HepG2 (cell line): Measurements from ENCODE around the gene BSN. TPM values are rescaled to one million over a fixed set of nuclear protein-coding genes. Genes with fewer than 3 reads are reported as not detected.

ENCODE experiments used
- HNRNPL ChIP-seq: fragments of 200-400 bp; formaldehyde crosslinking; IDR thresholded peaks from 2 replicates; pipeline ENCODE4 v1.6.1; 2017; ENCODE audit warnings: mild to moderate bottlenecking, low read depth, low read length
- IKZF1 ChIP-seq: fragments of 450-650 bp; IDR thresholded peaks from 2 replicates; pipeline ENCODE4 v1.7.1; 2016
- JUN ChIP-seq: sonication (generic); formaldehyde crosslinking; IDR thresholded peaks from 2 replicates; pipeline ENCODE4 v1.4.0; 2020; ENCODE audit warnings: mild to moderate bottlenecking, missing genetic modification reagents
- KDM5A ChIP-seq: fragments of 200-600 bp; sonication (generic); IDR thresholded peaks from 2 replicates; pipeline ENCODE4 v1.7.0; 2018; ENCODE audit warnings: antibody characterized with exemption, mild to moderate bottlenecking, low read length, borderline replicate concordance
- KLF16 ChIP-seq, 2 experiments: sonication (generic) in 1 of 2; formaldehyde crosslinking in 1 of 2; IDR thresholded peaks; 2 replicates each; pipeline versions ENCODE4 v1.6.1 to v1.8.0; 2016 to 2023; ENCODE audit warnings: missing genetic modification reagents in 2 of 2, missing compliant biosample characterization in 1 of 2
- MED13 ChIP-seq: sonication (generic); formaldehyde crosslinking; IDR thresholded peaks from 2 replicates; pipeline ENCODE4 v1.5.0; 2020; ENCODE audit warnings: missing genetic modification reagents
- NR2C2 ChIP-seq: sonication (generic); formaldehyde crosslinking; IDR thresholded peaks from 2 replicates; pipeline ENCODE4 v1.4.0; 2020; ENCODE audit warnings: missing genetic modification reagents, mild to moderate bottlenecking, moderate library complexity, borderline replicate concordance
- POGK ChIP-seq: sonication (generic); formaldehyde crosslinking; conservative IDR thresholded peaks from 2 replicates; pipeline ENCODE4 v1.8.0; 2022; ENCODE audit warnings: mild to moderate bottlenecking, moderate library complexity, missing genetic modification reagents
- RARG ChIP-seq: sonication (generic); formaldehyde crosslinking; IDR thresholded peaks from 2 replicates; pipeline ENCODE4 v1.4.0; 2020; ENCODE audit warnings: low read depth, mild to moderate bottlenecking, missing genetic modification reagents
- SIN3B ChIP-seq: fragments of 150-350 bp; IDR thresholded peaks from 2 replicates; pipeline ENCODE4 v1.6.1; 2014; ENCODE audit warnings: low read length
- SNAPC2 ChIP-seq: sonication (generic); formaldehyde crosslinking; IDR thresholded peaks from 2 replicates; pipeline ENCODE4 v1.8.1; 2022; ENCODE audit warnings: mild to moderate bottlenecking, missing genetic modification reagents
- SOX5 ChIP-seq: IDR thresholded peaks from 2 replicates; pipeline ENCODE4 v1.6.1; 2016; ENCODE audit warnings: borderline replicate concordance
- TBL1XR1 ChIP-seq: fragments of 150-350 bp; IDR thresholded peaks from 2 replicates; pipeline ENCODE4 v1.6.1; 2014; ENCODE audit warnings: borderline replicate concordance, low read length; ENCODE audit not compliant: partially characterized antibody
- TBX3 ChIP-seq: fragments of 450-650 bp; IDR thresholded peaks from 2 replicates; pipeline ENCODE4 v1.6.1; 2017; ENCODE audit warnings: antibody characterized with exemption, mild to moderate bottlenecking, inconsistent platforms, borderline replicate concordance
- ZBTB8A ChIP-seq: sonication (generic); formaldehyde crosslinking; IDR thresholded peaks from 2 replicates; pipeline ENCODE4 v1.4.0; 2020; ENCODE audit warnings: mild to moderate bottlenecking, low read depth, missing genetic modification reagents, borderline replicate concordance
- ZFP82 ChIP-seq: sonication (generic); formaldehyde crosslinking; IDR thresholded peaks from 2 replicates; pipeline ENCODE4 v1.5.1; 2020; ENCODE audit warnings: mild to moderate bottlenecking, missing genetic modification reagents, borderline replicate concordance
- ZNF121 ChIP-seq: sonication (generic); formaldehyde crosslinking; IDR thresholded peaks from 2 replicates; pipeline ENCODE4 v1.5.0; 2020; ENCODE audit warnings: mild to moderate bottlenecking, missing genetic modification reagents
- ZNF333 ChIP-seq: sonication (generic); formaldehyde crosslinking; IDR thresholded peaks from 2 replicates; pipeline ENCODE4 v1.4.0; 2020; ENCODE audit warnings: mild to moderate bottlenecking, missing genetic modification reagents, borderline replicate concordance
- ZNF710 ChIP-seq: sonication (generic); formaldehyde crosslinking; IDR thresholded peaks from 2 replicates; pipeline ENCODE4 v1.5.0; 2020; ENCODE audit warnings: mild to moderate bottlenecking, missing genetic modification reagents, borderline replicate concordance
- ZNF775 ChIP-seq: sonication (generic); formaldehyde crosslinking; IDR thresholded peaks from 2 replicates; pipeline ENCODE4 v1.4.0; 2020; ENCODE audit warnings: missing genetic modification reagents, mild to moderate bottlenecking, moderate library complexity, borderline replicate concordance
- polyA plus RNA-seq, 8 experiments: library from polyadenylated mRNA; depleted of rRNA in 3 of 8; stranded (reverse) in 7 of 8; unstranded in 1 of 8; fragments of >200 nt; fragmentation: Illumina TruSeq in 4 of 8; extraction: Trizol in 4 of 8; gene quantifications; 2 replicates each; pipeline versions ENCODE4 v1.2.1 to v1.2.3, GENCODE V29; 2011 to 2016; ENCODE audit warnings: low read depth in 4 of 8, missing spikeins in 1 of 8, mixed read lengths in 1 of 8; ENCODE audit not compliant: insufficient read depth in 1 of 8
- total RNA-seq, 5 experiments: library from RNA; depleted of rRNA; stranded (reverse); fragments of >200 nt; fragmentation: Illumina TruSeq; extraction: Trizol; gene quantifications; 2 replicates each; pipeline ENCODE4 v1.2.3, GENCODE V29; 2016; ENCODE audit warnings: low read depth in 1 of 5
- TF ChIP-seq, protein P1 (sequence below): sonication (generic); formaldehyde crosslinking; IDR thresholded peaks from 2 replicates; pipeline ENCODE4 v1.4.0; 2020; ENCODE audit warnings: mild to moderate bottlenecking, missing genetic modification reagents
- TF ChIP-seq, protein P2 (sequence below): sonication (generic); formaldehyde crosslinking; IDR thresholded peaks from 2 replicates; pipeline ENCODE4 v1.4.0; 2020; ENCODE audit warnings: missing genetic modification reagents
- TF ChIP-seq, protein P3 (sequence below): IDR thresholded peaks from 2 replicates; pipeline ENCODE4 v1.6.1; 2016; ENCODE audit warnings: missing biosample characterization, missing genetic modification reagents, low read depth
- TF ChIP-seq, protein P4 (sequence below): sonication (generic); formaldehyde crosslinking; IDR thresholded peaks from 2 replicates; pipeline ENCODE4 v1.8.0; 2022; ENCODE audit warnings: missing genetic modification reagents, low read depth, mild to moderate bottlenecking, borderline replicate concordance

The BSN gene
- total and polyA plus RNA-seq, 2 of the 13 experiments (the other 11 are each of a cell fraction or from before 2014, with no cell fraction given) = 0.42 to 0.86 TPM

DNA sequence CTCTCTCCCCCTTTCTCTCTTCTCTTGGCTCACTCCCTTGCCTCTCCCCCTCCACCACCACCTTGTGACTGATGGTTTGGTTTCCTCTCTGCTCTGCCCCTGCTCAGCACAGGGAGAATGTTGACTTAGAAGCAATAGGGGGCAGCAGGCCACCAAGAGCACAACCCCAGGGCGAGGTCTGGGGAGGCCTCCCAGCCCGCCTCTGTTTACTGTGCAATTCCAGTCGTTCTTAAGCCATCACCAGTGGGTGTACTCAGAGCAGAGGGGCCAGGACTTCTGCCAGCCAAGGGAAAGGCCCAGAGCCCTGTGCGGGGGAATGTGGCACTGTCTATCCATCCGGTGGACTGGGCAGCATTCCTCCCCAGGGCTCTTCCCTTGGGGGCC lies 114.1 kb downstream of the BSN start (continued):
- TF ChIP-seq ZNF121 (CRISPR knock-in tag) (peak; percentile 35; the same call in 1 of the 2 replicates), HNRNPL (no peak), ZNF710 (peak; percentile 92; the same call in 1 of the 2 replicates), TBL1XR1 (no peak), ZNF775 (CRISPR knock-in tag) (no peak), RARG (CRISPR knock-in tag) (no peak), MED13 (CRISPR knock-in tag) (no peak), JUN (no peak), SIN3B (no peak), TBX3 (no peak), SNAPC2 (CRISPR knock-in tag) (no peak), ZBTB8A (no peak), ZNF333 (CRISPR knock-in tag) (no peak), KDM5A (no peak), KLF16 (CRISPR knock-in tag; IDR thresholded peaks at IDR 0.05) (peak in 1 of 2 experiments; percentile 69; a peak in 1 of 4 replicates), IKZF1 (no peak), ZFP82 (CRISPR knock-in tag) (no peak), SOX5 (CRISPR knock-in tag) (peak; percentile 76), POGK (no peak), NR2C2 (CRISPR knock-in tag) (no peak)
- TF ChIP-seq, protein P1, sequence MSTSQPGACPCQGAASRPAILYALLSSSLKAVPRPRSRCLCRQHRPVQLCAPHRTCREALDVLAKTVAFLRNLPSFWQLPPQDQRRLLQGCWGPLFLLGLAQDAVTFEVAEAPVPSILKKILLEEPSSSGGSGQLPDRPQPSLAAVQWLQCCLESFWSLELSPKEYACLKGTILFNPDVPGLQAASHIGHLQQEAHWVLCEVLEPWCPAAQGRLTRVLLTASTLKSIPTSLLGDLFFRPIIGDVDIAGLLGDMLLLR (CRISPR knock-in tag) = no peak
- TF ChIP-seq, protein P2, sequence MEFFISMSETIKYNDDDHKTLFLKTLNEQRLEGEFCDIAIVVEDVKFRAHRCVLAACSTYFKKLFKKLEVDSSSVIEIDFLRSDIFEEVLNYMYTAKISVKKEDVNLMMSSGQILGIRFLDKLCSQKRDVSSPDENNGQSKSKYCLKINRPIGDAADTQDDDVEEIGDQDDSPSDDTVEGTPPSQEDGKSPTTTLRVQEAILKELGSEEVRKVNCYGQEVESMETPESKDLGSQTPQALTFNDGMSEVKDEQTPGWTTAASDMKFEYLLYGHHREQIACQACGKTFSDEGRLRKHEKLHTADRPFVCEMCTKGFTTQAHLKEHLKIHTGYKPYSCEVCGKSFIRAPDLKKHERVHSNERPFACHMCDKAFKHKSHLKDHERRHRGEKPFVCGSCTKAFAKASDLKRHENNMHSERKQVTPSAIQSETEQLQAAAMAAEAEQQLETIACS (CRISPR knock-in tag) = no peak
- TF ChIP-seq, protein P3, sequence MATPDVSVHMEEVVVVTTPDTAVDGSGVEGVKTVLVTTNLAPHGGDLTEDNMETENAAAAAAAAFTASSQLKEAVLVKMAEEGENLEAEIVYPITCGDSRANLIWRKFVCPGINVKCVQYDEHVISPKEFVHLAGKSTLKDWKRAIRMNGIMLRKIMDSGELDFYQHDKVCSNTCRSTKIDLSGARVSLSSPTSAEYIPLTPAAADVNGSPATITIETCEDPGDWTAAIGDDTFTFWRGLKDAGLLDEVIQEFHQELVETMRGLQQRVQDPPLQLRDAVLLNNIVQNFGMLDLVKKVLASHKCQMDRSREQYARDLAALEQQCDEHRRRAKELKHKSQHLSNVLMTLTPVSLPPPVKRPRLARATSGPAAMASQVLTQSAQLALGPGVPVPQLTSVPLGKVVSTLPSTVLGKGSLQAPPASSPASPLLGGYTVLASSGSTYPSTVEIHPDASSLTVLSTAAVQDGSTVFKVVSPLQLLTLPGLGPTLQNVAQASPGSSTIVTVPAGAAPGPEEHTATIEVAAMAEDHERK (CRISPR knock-in tag) = no peak
- TF ChIP-seq, protein P4, sequence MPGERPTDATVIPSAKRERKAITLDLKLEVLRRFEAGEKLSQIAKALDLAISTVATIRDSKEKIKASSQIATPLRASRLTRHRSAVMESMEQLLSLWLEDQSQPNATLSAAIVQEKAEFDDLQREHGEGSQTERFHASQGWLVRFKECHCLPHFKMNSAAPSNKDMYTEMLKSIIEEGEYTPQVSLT = no peak
